ENCODE measurements around the gene NIPBL.

Gene NIPBL

GRCh38 chr5:36875051-36875789 lies 1.3 kb upstream of the NIPBL start:
- no peak; the same call in 1 of the 2 replicates for TF ChIP-seq GATA3 (IDR thresholded peaks at IDR 0.05; ENCODE audit: low read depth, low read length)
- TF ChIP-seq GATA2 (IDR thresholded peaks at IDR 0.05; ENCODE audit: low read depth, low read length): peak; percentile 15; the same call in 1 of the 2 replicates

- no peak for TF ChIP-seq GATA3 (IDR thresholded peaks at IDR 0.05; ENCODE audit: low read depth, low read length)
- TF ChIP-seq GATA2 (IDR thresholded peaks at IDR 0.05; ENCODE audit: low read depth, low read length): no peak
Measured at GRCh38 chr5:36875790-36876298, 725 bp upstream of the NIPBL start.

GRCh38 chr5:36876965-36877666 lies 547 bp downstream of the NIPBL start:
- TF ChIP-seq GATA3 (IDR thresholded peaks at IDR 0.05; ENCODE audit: low read depth, low read length): no peak
- TF ChIP-seq GATA2 (IDR thresholded peaks at IDR 0.05; ENCODE audit: low read depth, low read length): no peak

- TF ChIP-seq GATA2 (IDR thresholded peaks at IDR 0.05; ENCODE audit: low read depth, low read length) (no peak), GATA3 (IDR thresholded peaks at IDR 0.05; ENCODE audit: low read depth, low read length) (no peak)
Measured at GRCh38 chr5:36877667-36878391, 1.3 kb downstream of the NIPBL start.

- no peak for TF ChIP-seq GATA2 (IDR thresholded peaks at IDR 0.05; ENCODE audit: low read depth, low read length)
- TF ChIP-seq GATA3 (IDR thresholded peaks at IDR 0.05; ENCODE audit: low read depth, low read length): no peak
Measured at GRCh38 chr5:36878392-36879082, 2.0 kb downstream of the NIPBL start.

GRCh38 chr5:36879274-36880033 lies 2.9 kb downstream of the NIPBL start:
- TF ChIP-seq GATA3 (IDR thresholded peaks at IDR 0.05; ENCODE audit: low read depth, low read length) (no peak), GATA2 (IDR thresholded peaks at IDR 0.05; ENCODE audit: low read depth, low read length) (no peak)

GRCh38 chr5:36880761-36881160 lies 4.2 kb downstream of the NIPBL start:
- TF ChIP-seq GATA2 (IDR thresholded peaks at IDR 0.05; ENCODE audit: low read depth, low read length) (no peak), GATA3 (IDR thresholded peaks at IDR 0.05; ENCODE audit: low read depth, low read length) (no peak)

- TF ChIP-seq GATA3 (IDR thresholded peaks at IDR 0.05; ENCODE audit: low read depth, low read length): no peak
- TF ChIP-seq GATA2 (IDR thresholded peaks at IDR 0.05; ENCODE audit: low read depth, low read length): no peak
Measured at GRCh38 chr5:36881304-36881703, 4.7 kb downstream of the NIPBL start.

GRCh38 chr5:36881807-36882206 lies 5.2 kb downstream of the NIPBL start:
- TF ChIP-seq GATA2 (IDR thresholded peaks at IDR 0.05; ENCODE audit: low read depth, low read length) (no peak), GATA3 (IDR thresholded peaks at IDR 0.05; ENCODE audit: low read depth, low read length) (no peak)

GRCh38 chr5:36882250-36882649 lies 5.7 kb downstream of the NIPBL start:
- no peak for TF ChIP-seq GATA3 (IDR thresholded peaks at IDR 0.05; ENCODE audit: low read depth, low read length)
- no peak for TF ChIP-seq GATA2 (IDR thresholded peaks at IDR 0.05; ENCODE audit: low read depth, low read length)

GRCh38 chr5:36883894-36884462 lies 7.4 kb downstream of the NIPBL start:
- no peak for TF ChIP-seq GATA3 (IDR thresholded peaks at IDR 0.05; ENCODE audit: low read depth, low read length)
- TF ChIP-seq GATA2 (IDR thresholded peaks at IDR 0.05; ENCODE audit: low read depth, low read length): no peak

- TF ChIP-seq GATA2 (IDR thresholded peaks at IDR 0.05; ENCODE audit: low read depth, low read length): no peak
- no peak for TF ChIP-seq GATA3 (IDR thresholded peaks at IDR 0.05; ENCODE audit: low read depth, low read length)
Measured at GRCh38 chr5:36885149-36885548, 8.6 kb downstream of the NIPBL start.

Data from SH-SY5Y (cell line).